GM12872 (cell line): ENCODE measurements around the gene PLCB4.

Source experiments
- CTCF ChIP-seq: IDR thresholded peaks from 3 replicates; pipeline ENCODE4 v1.5.1; 2011; ENCODE audit warnings: low read depth, mild to moderate bottlenecking, low read length, moderate library complexity; ENCODE audit not compliant: insufficient read depth

Gene PLCB4

GRCh38 chr20:9230406-9230805 lies 161.5 kb downstream of the PLCB4 start:
- no peak for TF ChIP-seq CTCF

GRCh38 chr20:9233804-9234203 lies 164.9 kb downstream of the PLCB4 start:
- no peak for TF ChIP-seq CTCF

GRCh38 chr20:9235518-9235917 lies 166.6 kb downstream of the PLCB4 start:
- no peak for TF ChIP-seq CTCF

GRCh38 chr20:9236458-9236857 lies 167.6 kb downstream of the PLCB4 start:
- TF ChIP-seq CTCF: no peak

- no peak for TF ChIP-seq CTCF
These were observed 172.4 kb downstream of the PLCB4 start for GRCh38 chr20:9241232-9241692.

GRCh38 chr20:9241721-9242427 lies 173.0 kb downstream of the PLCB4 start:
- no peak for TF ChIP-seq CTCF

- TF ChIP-seq CTCF: no peak
These were observed 175.1 kb downstream of the PLCB4 start for GRCh38 chr20:9243986-9244385.

- no peak for TF ChIP-seq CTCF
These were observed 175.9 kb downstream of the PLCB4 start for GRCh38 chr20:9244811-9245210.
